Right ventricle myocardium superior (tissue), 1 donor: Measurements from ENCODE around the gene LAMTOR4. TPM values are rescaled to one million over a fixed set of nuclear protein-coding genes. Genes with fewer than 3 reads are reported as not detected.
"Not testable (repeated sequence)": the region's sequence is repeated elsewhere in the genome, so short reads cannot be mapped to it uniquely, and the experiment has no call there.

Source experiments
- ATAC-seq: fragments of 200-7000 bp; cut with Tn5 transposase; one replicate; pipeline ENCODE4 v1.9.1; 2020; ENCODE audit warnings: mild to moderate bottlenecking; ENCODE audit not compliant: poor library complexity
- DNase-seq: peaks from one replicate; pipeline ENCODE4 v3.0.0-alpha.2; 2020
- intact Hi-C: fragments of 100-400 bp; cut with DNase I; formaldehyde crosslinking; loops from one replicate; pipeline ENCODE4 v1.11.2; 2022
- total RNA-seq: library from RNA; stranded (reverse); fragmentation: NEBNext Ultra II Directional; extraction: Animal tissue kit (Norgen Biotek cat#: 25700); gene quantifications from one replicate; pipeline ENCODE4 v1.2.1, GENCODE V29; 2021
- donor health status: DM: no; HTN: yes; CAD: no; lungs with severe emphysema.

LAMTOR4 gene
- total RNA-seq, 1 donor from 2014 or later: 121 TPM

- ATAC-seq: no peak
- no peak for DNase-seq
- intact Hi-C loops: no loop called here
Observed at GRCh38 chr7:100142461-100142860, 6.3 kb upstream of the LAMTOR4 start.

- ATAC-seq, intact Hi-C loops, DNase-seq: not testable (repeated sequence)
Observed at GRCh38 chr7:100146350-100146749, 2.4 kb upstream of the LAMTOR4 start.

- intact Hi-C loops: no loop called here
- DNase-seq (no peak), ATAC-seq (no peak)
Observed at GRCh38 chr7:100147278-100147677, 1.4 kb upstream of the LAMTOR4 start.

- no peak for ATAC-seq
- no peak for DNase-seq
- intact Hi-C loops: no loop called here
Observed at GRCh38 chr7:100148225-100148558, 526 bp upstream of the LAMTOR4 start.

- intact Hi-C loops: no loop called here
- no peak for ATAC-seq
- DNase-seq: no peak
Observed at GRCh38 chr7:100152404-100152803, 3.7 kb downstream of the LAMTOR4 start.

- ATAC-seq: no peak
- intact Hi-C loops: no loop called here
- no peak for DNase-seq
Observed at GRCh38 chr7:100152937-100153666, 4.4 kb downstream of the LAMTOR4 start.

- intact Hi-C loops: no loop called here
- DNase-seq (no peak), ATAC-seq (no peak)
Observed at GRCh38 chr7:100153708-100154535, 5.2 kb downstream of the LAMTOR4 start.

GRCh38 chr7:100154651-100155491 is 6.2 kb downstream of the LAMTOR4 start:
- intact Hi-C loops: no loop called here
- no peak for ATAC-seq

GRCh38 chr7:100155553-100156317 is 7.0 kb downstream of the LAMTOR4 start:
- intact Hi-C loops: no loop called here
- ATAC-seq: no peak
- no peak for DNase-seq

More at GRCh38 chr7:100154651-100155491, 6.2 kb downstream of the LAMTOR4 start:
- no peak for DNase-seq

- intact Hi-C loops: no loop called here
- DNase-seq (no peak), ATAC-seq (no peak)
Observed at GRCh38 chr7:100156331-100157068, 7.8 kb downstream of the LAMTOR4 start.

- ATAC-seq: no peak
- no peak for DNase-seq
- intact Hi-C loops: no loop called here
Observed at GRCh38 chr7:100157069-100157333, 8.3 kb downstream of the LAMTOR4 start.

GRCh38 chr7:100157334-100158228 is 8.9 kb downstream of the LAMTOR4 start:
- DNase-seq (no peak), ATAC-seq (peak; percentile 9)
- intact Hi-C loops: no loop called here

GRCh38 chr7:100158229-100159098 is 9.7 kb downstream of the LAMTOR4 start, which contains the start of gene TRAPPC14:
TRAPPC14 (minus strand) TSS chr7:100158723; CDS start chr7:100158499, 224 bp downstream.
- DNase-seq: peak; percentile 98
- ATAC-seq: peak; percentile 96
- intact Hi-C loops: no loop called here

GRCh38 chr7:100159099-100159623 is 10.4 kb downstream of the LAMTOR4 start:
- intact Hi-C loops: no loop called here
- no peak for DNase-seq
- ATAC-seq: no peak

- intact Hi-C loops: no loop called here
- ATAC-seq (no peak), DNase-seq (no peak)
Observed at GRCh38 chr7:100160067-100160466, 11.3 kb downstream of the LAMTOR4 start.

- DNase-seq (no peak), ATAC-seq (no peak)
- intact Hi-C loops: no loop called here
Observed at GRCh38 chr7:100163006-100163531, 14.4 kb downstream of the LAMTOR4 start.
